HEK293 (cell line): ENCODE data around the gene SLAMF8.

Source experiments
- CTCF ChIA-PET: fragments of 350-600 bp; formaldehyde crosslinking; extraction: SDS; loops from one replicate; lab custom pipeline; 2021; ENCODE audit warnings: antibody characterized with exemption; lab: Yijun Ruan, JAX
- POLR2A ChIA-PET: fragments of 300-600 bp; formaldehyde crosslinking; extraction: SDS; loops from one replicate; lab custom pipeline; 2020; ENCODE audit warnings: antibody characterized with exemption, inconsistent platforms; lab: Yijun Ruan, JAX
- H3K27ac ChIP-seq: fragments of 200-500 bp; sonication (Bioruptor generic); 2 replicates; pipeline ENCODE4 v1.5.1; 2014; ENCODE audit warnings: low read depth, low read length, control low read depth, inconsistent platforms; ENCODE audit errors: extremely low read depth
- H3K36me3 ChIP-seq, 2 experiments: fragments of 200-500 bp in 1 of 2; sonication (Bioruptor generic) in 1 of 2; 1 replicate in 1 of 2; 2 replicates in 1 of 2; pipeline ENCODE4 v1.5.1; 2014 to 2017; ENCODE audit warnings: inconsistent platforms in 2 of 2, low read length in 2 of 2; ENCODE audit not compliant: control insufficient read depth in 2 of 2, insufficient read depth in 1 of 2
- H3K4me1 ChIP-seq: fragments of 200-500 bp; sonication (Bioruptor generic); 2 replicates; pipeline ENCODE4 v1.5.1; 2014; ENCODE audit warnings: mild to moderate bottlenecking, low read length, inconsistent platforms; ENCODE audit not compliant: control insufficient read depth, insufficient read depth
- H3K4me3 ChIP-seq: 2 replicates; pipeline ENCODE4 v1.5.1; 2011; ENCODE audit warnings: low read depth, mild to moderate bottlenecking, control low read depth, low read length, moderate library complexity
- H3K9me3 ChIP-seq: fragments of 200-500 bp; sonication (Bioruptor generic); 2 replicates; pipeline ENCODE4 v1.5.1; 2014; ENCODE audit warnings: low read depth, low read length, inconsistent platforms; ENCODE audit not compliant: control insufficient read depth, insufficient read depth
- AEBP2 ChIP-seq: fragments of 450-650 bp; formaldehyde crosslinking; IDR thresholded peaks from 2 replicates; pipeline ENCODE4 v1.5.1; 2016; ENCODE audit warnings: missing biosample characterization, missing genetic modification characterization, borderline replicate concordance
- BCL6B ChIP-seq: fragments of 450-650 bp; formaldehyde crosslinking; IDR thresholded peaks from 2 replicates; pipeline ENCODE4 v1.5.1; 2017; ENCODE audit warnings: missing biosample characterization, missing genetic modification characterization
- OVOL3 ChIP-seq: fragments of 450-650 bp; formaldehyde crosslinking; IDR thresholded peaks from 2 replicates; pipeline ENCODE4 v1.5.1; 2016; ENCODE audit warnings: missing biosample characterization, missing genetic modification characterization
- PBX3 ChIP-seq: sonication (generic); formaldehyde crosslinking; IDR thresholded peaks from 2 replicates; pipeline ENCODE4 v1.8.1; 2022; ENCODE audit warnings: mild to moderate bottlenecking, moderate library complexity, missing genetic modification reagents
- ZBTB44 ChIP-seq: fragments of 450-650 bp; IDR thresholded peaks from 2 replicates; pipeline ENCODE4 v1.5.1; 2018; ENCODE audit warnings: missing biosample characterization, mild to moderate bottlenecking, missing genetic modification characterization
- ZFP69B ChIP-seq: fragments of 450-650 bp; formaldehyde crosslinking; IDR thresholded peaks from 2 replicates; pipeline ENCODE4 v1.5.1; 2016; ENCODE audit warnings: missing biosample characterization, missing genetic modification characterization
- ZIC2 ChIP-seq: fragments of 450-650 bp; formaldehyde crosslinking; IDR thresholded peaks from 2 replicates; pipeline ENCODE4 v1.5.1; 2016; ENCODE audit warnings: missing biosample characterization, missing genetic modification characterization
- ZNF248 ChIP-seq: fragments of 450-650 bp; formaldehyde crosslinking; IDR thresholded peaks from 2 replicates; pipeline ENCODE4 v1.5.1; 2017; ENCODE audit warnings: missing biosample characterization, missing genetic modification characterization
- ZNF302 ChIP-seq: fragments of 450-650 bp; formaldehyde crosslinking; IDR thresholded peaks from 2 replicates; pipeline ENCODE4 v1.5.1; 2016; ENCODE audit warnings: missing biosample characterization, missing genetic modification characterization, low read depth
- ZNF354C ChIP-seq: fragments of 450-650 bp; formaldehyde crosslinking; IDR thresholded peaks from 2 replicates; pipeline ENCODE4 v1.5.1; 2016; ENCODE audit warnings: missing biosample characterization, missing genetic modification characterization, low read depth, borderline replicate concordance
- ZNF37A ChIP-seq: fragments of 450-650 bp; IDR thresholded peaks from 2 replicates; pipeline ENCODE4 v1.5.1; 2018; ENCODE audit warnings: missing biosample characterization, missing genetic modification characterization
- ZNF433 ChIP-seq: fragments of 450-650 bp; formaldehyde crosslinking; IDR thresholded peaks from 2 replicates; pipeline ENCODE4 v1.5.1; 2016; ENCODE audit warnings: missing biosample characterization, missing genetic modification characterization, low read depth
- ZNF510 ChIP-seq: fragments of 450-650 bp; formaldehyde crosslinking; IDR thresholded peaks from 2 replicates; pipeline ENCODE4 v1.5.1; 2018; ENCODE audit warnings: mild to moderate bottlenecking, missing genetic modification characterization, missing biosample characterization; ENCODE audit not compliant: insufficient replicate concordance
- ZNF518A ChIP-seq: fragments of 450-650 bp; formaldehyde crosslinking; conservative IDR thresholded peaks from 2 replicates; pipeline ENCODE4 v1.5.1; 2016; ENCODE audit warnings: low read depth, missing biosample characterization, missing genetic modification characterization
- ZNF544 ChIP-seq: fragments of 450-650 bp; formaldehyde crosslinking; IDR thresholded peaks from 2 replicates; pipeline ENCODE4 v1.5.0; 2017; ENCODE audit warnings: missing biosample characterization, missing genetic modification characterization
- ZNF600 ChIP-seq: fragments of 450-650 bp; formaldehyde crosslinking; IDR thresholded peaks from 2 replicates; pipeline ENCODE4 v1.5.1; 2016; ENCODE audit warnings: missing biosample characterization, missing genetic modification characterization

Gene SLAMF8

GRCh38 chr1:159859767-159860322, 33.2 kb downstream of the SLAMF8 start (continued):
- TF ChIP-seq ZNF518A: no peak
- no peak for TF ChIP-seq ZNF248 (tag by site-specific recombination)

GRCh38 chr1:159860456-159860855, 33.8 kb downstream of the SLAMF8 start:
- Histone ChIP-seq H3K9me3 (no peaks in the 10 kb centered on the region), H3K27ac (no peak overlapping the region), H3K4me3 (no peak overlapping the region), H3K4me1 (no peaks in the 10 kb centered on the region), H3K36me3 (no peaks in the 10 kb centered on the region)
- ChIA-PET CTCF (interaction anchor here (0.5 to 1.6 kb wide), 2 partner anchors 30 to 649 kb away, joined by 3 to 8 read pairs; no protein-coding TSS in a partner anchor), POLR2A (interaction anchor here (1.3 kb wide), 1 partner anchor 64 kb away, joined by 3 read pairs; no protein-coding TSS in a partner anchor)
- TF ChIP-seq ZBTB44 (tag by site-specific recombination) (no peak), ZIC2 (tag by site-specific recombination) (peak; percentile 40)

- H3K27ac ChIP-seq: no peak overlapping the region
- CTCF ChIA-PET: interaction anchor here (1.6 kb wide), 1 partner anchor 30 kb away, joined by 8 read pairs; no protein-coding TSS in a partner anchor
- POLR2A ChIA-PET: no interaction called here
- TF ChIP-seq PBX3 (CRISPR knock-in tag) (no peak), ZFP69B (tag by site-specific recombination) (no peak), OVOL3 (tag by site-specific recombination) (no peak), ZNF600 (tag by site-specific recombination) (no peak), ZNF354C (tag by site-specific recombination) (no peak), ZNF302 (tag by site-specific recombination) (no peak), BCL6B (no peak), ZNF518A (no peak), ZNF433 (no peak), AEBP2 (no peak), ZNF37A (tag by site-specific recombination) (no peak), ZNF544 (tag by site-specific recombination) (no peak), ZNF510 (tag by site-specific recombination) (no peak)
These were observed 34.5 kb downstream of the SLAMF8 start for GRCh38 chr1:159861218-159861617.

More at GRCh38 chr1:159861218-159861617, 34.5 kb downstream of the SLAMF8 start:
- H3K9me3 ChIP-seq: no peaks in the 10 kb centered on the region
- H3K36me3 ChIP-seq: no peaks in the 10 kb centered on the region
- no peak overlapping the region for H3K4me3 ChIP-seq
- no peaks in the 10 kb centered on the region for H3K4me1 ChIP-seq
